ENCODE measurements around the gene POLR2F. TPM values are rescaled to one million over a fixed set of nuclear protein-coding genes. Genes with fewer than 3 reads are reported as not detected.

Gene POLR2F
- total and polyA plus RNA-seq, 7 donors, result 69.2 to 280 (median 95.9) TPM

GRCh38 chr22:37930952-37931440 lies 22.5 kb upstream of the POLR2F start:
- ATAC-seq, result no peak
- H3K9me3 ChIP-seq, result no peaks in the 10 kb centered on the region
- H3K4me1 ChIP-seq, result peaks cover 11% of the 10 kb centered on the region
- no peaks in the 10 kb centered on the region for H3K27me3 ChIP-seq (ENCODE audit: insufficient read depth in 3 of 3, low read length in 2 of 3)
- no peak for DNase-seq
- WGBS, 3 donors, result 84 to 93% (median 91%) methylated on average over 2 of the region's 2 CpGs
- H3K36me3 ChIP-seq (ENCODE audit: insufficient read depth in 1 of 2, low read depth in 1 of 2), result peaks cover 7 to 51% of the 10 kb centered on the region in 2 donors
- intact Hi-C loops (cut with DNase I), result loop anchor here in 1 of 2 donors (5.0 to 10.0 kb wide), 2 partner anchors 39 to 116 kb away; no protein-coding TSS in a partner anchor
- no peak overlapping the region for H3K27ac ChIP-seq
- no peak overlapping the region for H3K4me3 ChIP-seq
- no peak for TF ChIP-seq CTCF (IDR thresholded peaks at IDR 0.05)

GRCh38 chr22:37931893-37932389 lies 21.6 kb upstream of the POLR2F start:
- H3K4me3 ChIP-seq, result no peak overlapping the region
- peaks cover 11% of the 10 kb centered on the region for H3K4me1 ChIP-seq
- ATAC-seq (no peak), DNase-seq (no peak)
- H3K27me3 ChIP-seq (ENCODE audit: insufficient read depth in 3 of 3, low read length in 2 of 3), result no peaks in the 10 kb centered on the region
- no peak overlapping the region for H3K27ac ChIP-seq
- 76 to 86% (median 76%) methylated on average over 6 of the region's 6 CpGs for WGBS, 3 donors
- no peaks in the 10 kb centered on the region for H3K9me3 ChIP-seq
- H3K36me3 ChIP-seq (ENCODE audit: insufficient read depth in 1 of 2, low read depth in 1 of 2), result peaks cover 7 to 45% of the 10 kb centered on the region in 2 donors
- no peak for TF ChIP-seq CTCF (IDR thresholded peaks at IDR 0.05)
- intact Hi-C loops (cut with DNase I), result loop anchor here in 1 of 2 donors (2.0 to 10.0 kb wide), 3 partner anchors 25 to 117 kb away; partner anchors contain the start of gene MICALL1

GRCh38 chr22:37932401-37932800 lies 21.1 kb upstream of the POLR2F start:
- WGBS, 3 donors, result 85 to 88% (median 87%) methylated on average over 10 of the region's 10 CpGs
- no peak for TF ChIP-seq CTCF (IDR thresholded peaks at IDR 0.05)
- Histone ChIP-seq H3K27ac (no peak overlapping the region), H3K4me1 (peaks cover 11% of the 10 kb centered on the region), H3K9me3 (no peaks in the 10 kb centered on the region), H3K36me3 (ENCODE audit: insufficient read depth in 1 of 2, low read depth in 1 of 2) (peaks cover 6 to 45% of the 10 kb centered on the region in 2 donors), H3K27me3 (ENCODE audit: insufficient read depth in 3 of 3, low read length in 2 of 3) (no peaks in the 10 kb centered on the region), H3K4me3 (no peak overlapping the region)
- DNase-seq, result no peak
- intact Hi-C loops (cut with DNase I), result loop anchor here in 1 of 2 donors (2.0 to 10.0 kb wide), 3 partner anchors 26 to 118 kb away; partner anchors contain the start of gene MICALL1
- ATAC-seq, result no peak

GRCh38 chr22:37932821-37933578 lies 20.5 kb upstream of the POLR2F start:
- WGBS, 3 donors, result 77 to 82% (median 82%) methylated on average over 20 to 21 of the region's 21 CpGs
- DNase-seq (no peak), ATAC-seq (no peak)
- Histone ChIP-seq H3K36me3 (ENCODE audit: insufficient read depth in 1 of 2, low read depth in 1 of 2) (peaks cover 4 to 45% of the 10 kb centered on the region in 2 donors), H3K27me3 (ENCODE audit: insufficient read depth in 3 of 3, low read length in 2 of 3) (no peaks in the 10 kb centered on the region), H3K9me3 (no peaks in the 10 kb centered on the region), H3K27ac (peak overlapping the region; percentile 54), H3K4me3 (no peak overlapping the region), H3K4me1 (peaks cover 11% of the 10 kb centered on the region)
- no peak for TF ChIP-seq CTCF (IDR thresholded peaks at IDR 0.05)
- intact Hi-C loops (cut with DNase I), result loop anchor here in 1 of 2 donors (2.0 to 10.0 kb wide), 3 partner anchors 26 to 118 kb away; partner anchors contain the start of gene MICALL1
